GM10266 (cell line): ENCODE measurements around the gene NHSL2.

Experiments used
- DNase-seq: peaks from one replicate; pipeline ENCODE4 v3.0.0; 2012; ENCODE audit errors: extremely low spot score
- CTCF ChIP-seq: IDR thresholded peaks from 2 replicates; pipeline ENCODE4 v1.5.1; 2012; ENCODE audit warnings: mild to moderate bottlenecking, low read depth; ENCODE audit not compliant: control insufficient read depth, insufficient read depth; ENCODE audit errors: missing control alignments

NHSL2 gene

GRCh38 chrX:72142094-72142793, 231.6 kb downstream of the NHSL2 start:
- no peak for DNase-seq
- no peak for TF ChIP-seq CTCF

- no peak for DNase-seq
- TF ChIP-seq CTCF, result no peak
Measured at GRCh38 chrX:72142794-72143608, 232.4 kb downstream of the NHSL2 start.

GRCh38 chrX:72143609-72143907, 232.9 kb downstream of the NHSL2 start:
- DNase-seq, result no peak
- no peak for TF ChIP-seq CTCF

- no peak for TF ChIP-seq CTCF
- DNase-seq, result no peak
Measured at GRCh38 chrX:72145181-72145580, 234.5 kb downstream of the NHSL2 start.

- no peak for TF ChIP-seq CTCF
- no peak for DNase-seq
Measured at GRCh38 chrX:72146527-72146926, 235.9 kb downstream of the NHSL2 start.

GRCh38 chrX:72158773-72159172, 248.1 kb downstream of the NHSL2 start:
- no peak for TF ChIP-seq CTCF
- no peak for DNase-seq

GRCh38 chrX:72159769-72160168, 249.1 kb downstream of the NHSL2 start:
- TF ChIP-seq CTCF, result no peak
- DNase-seq, result no peak
